Neural cell (in vitro differentiated cells): ENCODE data around the gene SAP130. TPM values are rescaled to one million over a fixed set of nuclear protein-coding genes. Genes with fewer than 3 reads are reported as not detected.

Experiments used
- H2AFZ ChIP-seq: fragments of 200-600, 300-800 bp; sonication (generic), shearing (Covaris generic); 2 replicates; pipeline ENCODE4 v1.6.0; 2014; ENCODE audit warnings: low read depth, mild to moderate bottlenecking, antibody characterized with exemption, low read length, moderate library complexity
- H3F3A ChIP-seq: fragments of 200-600 bp; shearing (Covaris generic); 2 replicates; pipeline ENCODE4 v1.6.1; 2016; ENCODE audit warnings: mild to moderate bottlenecking, moderate library complexity, mixed read lengths, antibody characterized with exemption, low read length; ENCODE audit not compliant: insufficient read depth, poor library complexity, severe bottlenecking
- H3K27ac ChIP-seq: fragments of 200-600, 300-800 bp; sonication (generic), shearing (Covaris generic); 2 replicates; pipeline ENCODE4 v1.5.1; 2014; ENCODE audit warnings: mild to moderate bottlenecking, low read length, moderate library complexity
- H3K27me3 ChIP-seq: fragments of 300-800, 200-600 bp; sonication (generic), shearing (Covaris generic); 2 replicates; pipeline ENCODE4 v1.6.0; 2014; ENCODE audit warnings: mild to moderate bottlenecking, low read depth, low read length, moderate library complexity; ENCODE audit not compliant: insufficient read depth
- H3K36me3 ChIP-seq: fragments of 300-800, 200-600 bp; sonication (generic), shearing (Covaris generic); 2 replicates; pipeline ENCODE4 v1.5.1; 2014; ENCODE audit warnings: mild to moderate bottlenecking, antibody characterized with exemption, low read length, moderate library complexity; ENCODE audit not compliant: insufficient read depth
- H3K4me2 ChIP-seq: fragments of 300-800, 200-600 bp; sonication (generic), shearing (Covaris generic); 2 replicates; pipeline ENCODE4 v1.6.0; 2014; ENCODE audit warnings: mild to moderate bottlenecking, low read length
- H3K4me3 ChIP-seq: fragments of 300-800, 200-600 bp; sonication (generic), shearing (Covaris generic); 2 replicates; pipeline ENCODE4 v1.5.1; 2014; ENCODE audit warnings: mild to moderate bottlenecking, low read length, moderate library complexity
- H3K79me2 ChIP-seq: fragments of 200-600 bp; shearing (Covaris generic); replicated peaks from 2 replicates; pipeline ENCODE4 v1.6.0; 2014; ENCODE audit warnings: mild to moderate bottlenecking, low read length, moderate library complexity; ENCODE audit not compliant: insufficient read depth
- H3K9ac ChIP-seq: fragments of 300-800, 200-600 bp; sonication (generic), shearing (Covaris generic); 2 replicates; pipeline ENCODE4 v1.6.1; 2016; ENCODE audit warnings: mild to moderate bottlenecking, low read length, mixed read lengths
- H3K9me2 ChIP-seq: fragments of 200-600 bp; shearing (Covaris generic); 2 replicates; pipeline ENCODE4 v1.6.1; 2016; ENCODE audit warnings: mild to moderate bottlenecking, low read length, mixed read lengths; ENCODE audit not compliant: insufficient read depth
- H3K9me3 ChIP-seq: fragments of 200-600, 300-800 bp; sonication (generic), shearing (Covaris generic); 2 replicates; pipeline ENCODE4 v1.6.1; 2016; ENCODE audit warnings: mild to moderate bottlenecking, mixed run types, low read length, moderate library complexity, mixed read lengths
- H4K20me1 ChIP-seq: fragments of 200-600 bp; shearing (Covaris generic); 2 replicates; pipeline ENCODE4 v1.6.1; 2016; ENCODE audit warnings: mild to moderate bottlenecking, mixed run types; ENCODE audit not compliant: insufficient read depth
- CTCF ChIP-seq: fragments of 450-650 bp; IDR thresholded peaks from 2 replicates; pipeline ENCODE4 v1.5.1; 2014; ENCODE audit warnings: antibody characterized with exemption, mild to moderate bottlenecking, moderate library complexity; ENCODE audit not compliant: poor library complexity, severe bottlenecking
- EP300 ChIP-seq: fragments of 450-650 bp; conservative IDR thresholded peaks from 2 replicates; pipeline ENCODE4 v1.6.1; 2014; ENCODE audit warnings: antibody characterized with exemption, mild to moderate bottlenecking, moderate library complexity; ENCODE audit not compliant: poor library complexity, severe bottlenecking
- EZH2 ChIP-seq: fragments of 200-600, 300-800 bp; shearing (Covaris generic), sonication (generic); IDR thresholded peaks from 2 replicates; pipeline ENCODE4 v1.6.1; 2014; ENCODE audit warnings: antibody characterized with exemption, low read length, borderline replicate concordance, mild to moderate bottlenecking; ENCODE audit not compliant: insufficient read depth, poor library complexity, severe bottlenecking
- MXI1 ChIP-seq: fragments of 450-650 bp; conservative IDR thresholded peaks from 2 replicates; pipeline ENCODE4 v1.6.1; 2014; ENCODE audit warnings: antibody characterized with exemption, mild to moderate bottlenecking; ENCODE audit not compliant: poor library complexity, severe bottlenecking
- POLR2AphosphoS5 ChIP-seq: IDR thresholded peaks from 2 replicates; pipeline ENCODE4 v1.6.1; 2012
- RAD21 ChIP-seq: fragments of 450-650 bp; conservative IDR thresholded peaks from 2 replicates; pipeline ENCODE4 v1.6.1; 2014; ENCODE audit warnings: antibody characterized with exemption, mild to moderate bottlenecking, moderate library complexity
- REST ChIP-seq: IDR thresholded peaks from 2 replicates; pipeline ENCODE4 v1.6.1; 2012; ENCODE audit warnings: borderline replicate concordance
- SMC3 ChIP-seq: fragments of 450-650 bp; conservative IDR thresholded peaks from 2 replicates; pipeline ENCODE4 v1.6.1; 2014; ENCODE audit warnings: antibody characterized with exemption, mild to moderate bottlenecking, moderate library complexity; ENCODE audit not compliant: poor library complexity
- TAF1 ChIP-seq: IDR thresholded peaks from 2 replicates; pipeline ENCODE4 v1.6.1; 2012; ENCODE audit warnings: low read depth
- polyA plus RNA-seq: library from polyadenylated mRNA; depleted of rRNA; stranded (reverse); fragments of >200 nt; gene quantifications from 2 replicates; pipeline ENCODE4 v1.2.3, GENCODE V29; 2014

Gene SAP130
- polyA plus RNA-seq, 1 donor from 2014 or later: 5.6 TPM

DNA sequence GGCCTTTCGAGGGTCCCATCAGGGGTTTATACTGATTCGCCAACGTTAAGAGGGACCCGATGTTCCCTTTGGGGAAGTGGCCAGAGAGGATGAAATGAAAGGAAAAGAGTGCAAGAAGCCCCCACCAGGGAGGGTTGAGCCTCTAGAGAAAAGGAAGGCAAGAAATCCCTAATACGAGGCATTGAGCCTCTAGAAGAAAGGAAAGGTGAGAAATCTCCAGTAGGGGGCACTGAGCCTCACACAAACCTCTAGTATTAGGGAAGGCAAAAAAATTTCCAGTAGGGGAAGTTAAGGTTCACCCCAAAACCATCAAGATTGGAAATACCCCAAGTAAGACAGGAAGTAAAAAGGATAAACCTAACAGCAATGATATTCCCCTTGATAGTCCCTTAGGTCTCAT, 9.8 kb upstream of the SAP130 start:
- H2AFZ ChIP-seq: no peak overlapping the region
- no peak overlapping the region for H3K9ac ChIP-seq
- no peaks in the 10 kb centered on the region for H3K36me3 ChIP-seq
- H4K20me1 ChIP-seq: no peaks in the 10 kb centered on the region
- no peaks in the 10 kb centered on the region for H3K9me3 ChIP-seq
- H3K9me2 ChIP-seq: no peaks in the 10 kb centered on the region
- H3K27me3 ChIP-seq: no peaks in the 10 kb centered on the region
- TF ChIP-seq RAD21 (no peak), SMC3 (no peak), TAF1 (no peak), EZH2 (no peak), MXI1 (no peak), EP300 (no peak), CTCF (no peak), POLR2AphosphoS5 (no peak), REST (no peak)
- no peak overlapping the region for H3K4me3 ChIP-seq
- no peaks in the 10 kb centered on the region for H3K79me2 ChIP-seq
- no peak overlapping the region for H3K27ac ChIP-seq
- no peak overlapping the region for H3K4me2 ChIP-seq
- H3F3A ChIP-seq: no peaks in the 10 kb centered on the region

DNA sequence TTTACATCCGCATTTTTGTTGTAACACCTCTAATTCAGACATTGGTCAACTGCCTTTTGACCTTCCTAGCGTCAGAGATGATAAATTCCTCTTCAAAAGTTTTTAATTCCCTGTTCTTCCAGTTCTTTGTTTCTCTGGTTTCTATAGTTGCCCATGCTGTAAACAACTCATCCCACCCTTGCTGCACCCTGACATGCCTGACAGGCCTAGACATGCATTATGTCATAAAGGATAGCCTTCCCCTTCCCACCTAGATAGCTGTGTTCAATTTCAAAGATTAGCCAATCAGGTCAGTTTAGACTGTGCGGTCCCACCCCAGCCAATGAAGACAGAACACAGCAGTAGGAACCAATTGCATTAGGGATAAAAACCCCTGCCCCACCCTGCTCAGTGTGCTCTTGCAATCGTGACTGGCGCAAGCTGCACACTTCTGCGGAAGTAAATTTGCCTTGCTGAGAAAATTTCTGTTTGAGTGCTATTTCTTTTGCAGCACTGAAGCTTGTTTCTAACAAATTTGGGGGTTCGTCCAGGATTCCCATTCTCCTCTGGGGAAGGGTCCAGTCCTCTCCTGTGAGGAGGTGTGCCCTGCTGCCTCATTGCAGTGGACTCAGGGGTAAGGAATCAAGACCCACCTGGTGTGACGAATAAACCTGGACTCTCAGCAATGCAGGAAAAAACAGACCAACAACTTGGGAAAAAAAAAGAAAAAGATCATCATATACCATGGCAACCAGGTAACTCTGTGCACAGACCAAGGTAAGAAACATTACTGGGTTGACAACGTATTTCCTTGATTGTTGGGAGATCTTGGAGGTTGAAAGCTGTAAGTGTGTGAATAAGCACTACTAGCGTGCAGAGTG, 9.1 kb upstream of the SAP130 start:
- Histone ChIP-seq H3K27ac (no peak overlapping the region), H3K9me3 (no peaks in the 10 kb centered on the region), H3K27me3 (no peaks in the 10 kb centered on the region), H3K36me3 (no peaks in the 10 kb centered on the region), H3K4me2 (no peak overlapping the region), H3K79me2 (no peaks in the 10 kb centered on the region), H3F3A (no peaks in the 10 kb centered on the region), H2AFZ (no peak overlapping the region), H3K9ac (no peak overlapping the region), H4K20me1 (no peaks in the 10 kb centered on the region), H3K9me2 (no peaks in the 10 kb centered on the region), H3K4me3 (no peak overlapping the region)
- TF ChIP-seq MXI1 (no peak), EZH2 (no peak), CTCF (no peak)
